RWPE1 (cell line): ENCODE measurements around the gene LPA.
"Not testable (repeated sequence)": the region's sequence is repeated elsewhere in the genome, so short reads cannot be mapped to it uniquely, and the experiment has no call there.

Source experiments
- CTCF ChIA-PET: fragments of 350-600 bp; sonication (Branson Sonifier 250); formaldehyde crosslinking; extraction: SDS; loops from one replicate; lab custom pipeline; 2021; lab: Yijun Ruan, JAX
- POLR2A ChIA-PET: fragments of 400-600 bp; formaldehyde crosslinking; extraction: SDS; loops from one replicate; lab custom pipeline; 2020; ENCODE audit warnings: antibody characterized with exemption; ENCODE audit not compliant: low non-redundant PET; lab: Yijun Ruan, JAX
- DNase-seq: peaks from one replicate; pipeline ENCODE4 v3.0.0; 2012; ENCODE audit warnings: low spot score
- H3K27ac ChIP-seq: fragments of 450-650 bp; 2 replicates; pipeline ENCODE4 v1.5.1; 2017
- TF ChIP-seq, protein P1 (sequence below): fragments of 450-650 bp; conservative IDR thresholded peaks from 2 replicates; pipeline ENCODE4 v1.5.1; 2017; ENCODE audit warnings: low read depth, mild to moderate bottlenecking

LPA gene

DNA sequence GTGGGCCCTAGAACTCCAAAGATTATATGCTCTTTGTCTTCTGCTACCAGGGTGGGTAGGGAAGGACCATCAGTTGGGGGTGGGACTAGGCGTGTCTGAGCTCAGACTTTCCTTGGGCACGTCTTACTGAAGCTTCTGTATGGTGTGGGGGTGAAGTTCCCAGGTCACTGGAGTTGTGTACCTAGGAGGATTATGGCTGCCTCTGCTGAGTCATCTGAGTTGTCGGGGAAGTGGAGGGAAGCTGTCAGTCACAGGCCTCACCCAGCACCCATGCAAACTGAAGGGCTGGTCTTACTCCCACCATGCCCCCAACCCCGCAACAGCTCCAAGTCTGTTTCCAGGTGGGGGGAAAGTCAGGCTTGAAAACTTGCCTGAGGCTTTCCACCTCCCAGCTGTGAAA is 90.1 kb downstream of the LPA start:
- no peak overlapping the region for H3K27ac ChIP-seq
- ChIA-PET CTCF (no interaction called here), POLR2A (no interaction called here)

DNA sequence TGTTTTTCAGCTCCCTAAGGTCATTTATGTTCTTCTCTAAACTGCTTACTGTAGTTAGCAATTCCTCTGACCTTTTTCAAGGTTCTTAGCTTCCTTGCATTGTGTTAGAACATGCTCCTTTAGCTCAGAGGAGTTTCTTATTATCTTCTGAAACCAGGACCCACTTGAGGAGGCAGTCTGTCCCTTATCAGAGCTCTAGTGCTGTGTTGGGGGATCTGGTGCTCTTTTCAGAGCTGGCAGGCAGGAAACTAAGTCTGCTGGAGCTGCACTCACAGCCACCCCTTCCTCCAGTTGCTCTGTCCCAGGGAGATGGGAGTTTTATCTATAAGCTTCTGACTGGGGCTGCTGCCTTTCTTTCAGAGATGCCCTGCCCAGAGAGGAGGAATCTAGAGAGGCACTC is 92.9 kb downstream of the LPA start:
- CTCF ChIA-PET, POLR2A ChIA-PET, H3K27ac ChIP-seq, DNase-seq: not testable (repeated sequence)

More for the DNA sequence above, 90.1 kb downstream of the LPA start:
- DNase-seq: no peak
- TF ChIP-seq, protein P1, sequence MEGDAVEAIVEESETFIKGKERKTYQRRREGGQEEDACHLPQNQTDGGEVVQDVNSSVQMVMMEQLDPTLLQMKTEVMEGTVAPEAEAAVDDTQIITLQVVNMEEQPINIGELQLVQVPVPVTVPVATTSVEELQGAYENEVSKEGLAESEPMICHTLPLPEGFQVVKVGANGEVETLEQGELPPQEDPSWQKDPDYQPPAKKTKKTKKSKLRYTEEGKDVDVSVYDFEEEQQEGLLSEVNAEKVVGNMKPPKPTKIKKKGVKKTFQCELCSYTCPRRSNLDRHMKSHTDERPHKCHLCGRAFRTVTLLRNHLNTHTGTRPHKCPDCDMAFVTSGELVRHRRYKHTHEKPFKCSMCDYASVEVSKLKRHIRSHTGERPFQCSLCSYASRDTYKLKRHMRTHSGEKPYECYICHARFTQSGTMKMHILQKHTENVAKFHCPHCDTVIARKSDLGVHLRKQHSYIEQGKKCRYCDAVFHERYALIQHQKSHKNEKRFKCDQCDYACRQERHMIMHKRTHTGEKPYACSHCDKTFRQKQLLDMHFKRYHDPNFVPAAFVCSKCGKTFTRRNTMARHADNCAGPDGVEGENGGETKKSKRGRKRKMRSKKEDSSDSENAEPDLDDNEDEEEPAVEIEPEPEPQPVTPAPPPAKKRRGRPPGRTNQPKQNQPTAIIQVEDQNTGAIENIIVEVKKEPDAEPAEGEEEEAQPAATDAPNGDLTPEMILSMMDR: no peak

- no peak for DNase-seq
- TF ChIP-seq, protein P1: no peak
- no peak overlapping the region for H3K27ac ChIP-seq
- ChIA-PET POLR2A (no interaction called here), CTCF (interaction anchor here (0.6 kb wide), 1 partner anchor 24 kb away, joined by 5 read pairs; no protein-coding TSS in a partner anchor)
Measured at GRCh38 chr6:160544802-160545201, 119.3 kb downstream of the LPA start.

DNA sequence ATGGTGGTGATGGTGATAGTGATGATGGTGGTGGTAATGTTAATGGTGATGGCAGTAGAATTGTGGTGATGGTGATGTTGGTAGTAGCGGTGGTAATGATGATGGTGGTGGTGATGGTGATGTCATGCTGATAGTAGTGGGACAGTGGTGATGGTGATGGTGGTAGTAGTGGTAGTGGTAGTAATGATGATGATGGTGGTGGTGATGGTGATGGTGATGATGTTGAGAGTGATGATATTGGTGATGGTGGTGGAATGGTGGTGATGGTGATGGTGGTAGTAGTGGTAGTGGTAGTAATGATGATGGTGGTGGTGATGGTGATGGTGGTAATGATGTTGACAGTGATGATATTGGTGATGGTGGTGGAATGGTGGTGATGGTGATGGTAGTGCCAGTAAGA is 128.8 kb downstream of the LPA start:
- DNase-seq: no peak
- H3K27ac ChIP-seq: no peak overlapping the region
- CTCF ChIA-PET: no interaction called here
- POLR2A ChIA-PET: no interaction called here
- TF ChIP-seq, protein P1: no peak

DNA sequence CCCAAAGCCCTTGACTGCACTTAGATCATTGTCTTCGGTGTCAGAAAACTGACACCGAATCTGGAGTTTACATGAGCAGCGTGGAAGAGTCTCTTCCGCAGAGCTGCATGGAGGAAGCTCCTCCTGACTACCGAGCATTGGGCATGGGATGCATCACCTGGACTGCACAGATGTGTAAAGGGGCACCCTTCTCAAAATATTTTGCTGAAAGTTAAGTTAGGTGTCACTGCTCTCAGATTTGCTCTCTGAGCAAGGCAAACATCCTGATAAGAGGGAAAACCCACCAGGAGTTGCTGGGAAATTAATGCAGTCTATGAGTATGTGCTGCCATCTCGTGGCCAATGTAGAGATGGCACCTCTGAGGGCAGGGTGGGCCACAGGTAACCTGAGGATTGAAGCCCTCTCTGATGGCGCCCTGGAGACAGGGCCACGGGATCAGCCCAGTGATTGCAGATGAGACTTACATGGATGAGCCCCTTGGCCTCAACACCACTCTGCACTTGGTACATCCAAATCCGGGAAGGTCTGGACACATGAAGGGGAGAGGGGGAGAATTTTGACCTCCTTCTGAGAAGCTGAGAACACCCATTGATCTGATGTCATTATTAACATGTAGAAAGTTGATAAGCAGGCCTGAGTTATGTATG is 129.9 kb downstream of the LPA start:
- no peak overlapping the region for H3K27ac ChIP-seq
- POLR2A ChIA-PET: no interaction called here
- CTCF ChIA-PET: interaction anchor here (0.6 to 1.6 kb wide), 9 partner anchors 11 to 622 kb away, joined by 3 to 8 read pairs (median 4); no protein-coding TSS in a partner anchor
- DNase-seq: peak; percentile 60
- TF ChIP-seq, protein P1: peak; percentile 89

DNA sequence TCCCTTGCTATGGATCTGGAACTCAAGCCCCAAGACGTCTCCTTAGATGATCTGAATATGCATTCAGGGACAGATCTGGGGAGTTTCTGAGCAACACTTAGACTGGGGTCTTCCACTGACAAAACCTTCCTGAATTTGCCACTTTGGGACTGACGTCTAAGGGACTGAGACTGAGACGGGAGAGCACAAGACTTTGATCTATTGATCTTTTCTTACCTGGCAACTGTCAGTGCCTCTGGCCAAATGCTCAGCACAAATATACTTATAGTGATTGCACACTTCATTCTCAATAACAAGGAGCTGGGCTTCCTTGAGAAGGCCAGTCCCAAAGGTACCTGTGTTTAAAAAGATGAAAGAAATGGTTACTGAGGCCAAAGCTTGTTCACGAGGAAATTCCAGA is 131.8 kb downstream of the LPA start:
- TF ChIP-seq, protein P1: no peak
- CTCF ChIA-PET: interaction anchor here (1.5 kb wide), 1 partner anchor 11 kb away, joined by 4 read pairs; no protein-coding TSS in a partner anchor
- H3K27ac ChIP-seq: no peak overlapping the region
- POLR2A ChIA-PET: no interaction called here
- no peak for DNase-seq

DNA sequence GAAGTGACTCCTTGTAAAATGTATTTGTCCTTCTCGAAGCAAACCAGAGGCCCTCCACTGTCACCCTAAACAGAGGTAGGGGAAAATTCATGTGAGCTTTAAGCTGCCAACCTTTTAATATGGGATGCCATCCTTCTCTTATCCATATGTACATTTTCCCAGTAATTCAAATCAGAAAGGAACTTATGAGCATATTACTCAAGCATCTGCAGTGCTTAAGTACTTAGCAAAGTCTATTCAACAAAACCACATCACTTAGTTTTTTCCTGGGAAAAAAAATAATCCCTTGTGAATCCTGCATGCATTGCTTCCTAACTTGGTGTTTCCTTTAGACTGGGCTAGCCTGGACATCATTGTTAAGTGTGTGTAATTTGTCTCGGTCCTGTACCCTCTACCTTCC is 132.2 kb downstream of the LPA start:
- TF ChIP-seq, protein P1: no peak
- no peak overlapping the region for H3K27ac ChIP-seq
- ChIA-PET POLR2A (no interaction called here), CTCF (no interaction called here)
- DNase-seq: no peak

- H3K27ac ChIP-seq, POLR2A ChIA-PET, DNase-seq, CTCF ChIA-PET: not testable (repeated sequence)
Measured at GRCh38 chr6:160529524-160529923, 134.6 kb downstream of the LPA start.
